CD1c-positive myeloid dendritic cell (primary cell): ENCODE results near the gene DICER1.

Source experiments
- DNase-seq: peaks from one replicate; pipeline ENCODE4 v3.0.0-alpha.2; 2016; ENCODE audit errors: extremely low spot score

Gene DICER1

GRCh38 chr14:95088665-95089064 lies 68.7 kb downstream of the DICER1 start:
- DNase-seq: no peak

GRCh38 chr14:95087619-95088018 lies 69.7 kb downstream of the DICER1 start:
- no peak for DNase-seq

- DNase-seq: no peak
These were observed 72.0 kb downstream of the DICER1 start for GRCh38 chr14:95085321-95085720.

- no peak for DNase-seq
These were observed 78.5 kb downstream of the DICER1 start for GRCh38 chr14:95078867-95079266.

- no peak for DNase-seq
These were observed 80.0 kb downstream of the DICER1 start for GRCh38 chr14:95077345-95077744.

GRCh38 chr14:95075789-95076188 lies 81.5 kb downstream of the DICER1 start:
- no peak for DNase-seq

GRCh38 chr14:95073947-95074346 lies 83.4 kb downstream of the DICER1 start:
- no peak for DNase-seq

GRCh38 chr14:95072310-95072905 lies 84.9 kb downstream of the DICER1 start:
- no peak for DNase-seq

GRCh38 chr14:95071649-95072280 lies 85.6 kb downstream of the DICER1 start:
- no peak for DNase-seq

GRCh38 chr14:95070748-95071435 lies 86.4 kb downstream of the DICER1 start:
- DNase-seq: no peak

- no peak for DNase-seq
These were observed 87.8 kb downstream of the DICER1 start for GRCh38 chr14:95069547-95069946.

- no peak for DNase-seq
These were observed 88.3 kb downstream of the DICER1 start for GRCh38 chr14:95069018-95069417.

- no peak for DNase-seq
These were observed 88.8 kb downstream of the DICER1 start for GRCh38 chr14:95068521-95068920.

- DNase-seq: no peak
These were observed 89.2 kb downstream of the DICER1 start for GRCh38 chr14:95068080-95068479.

- DNase-seq: no peak
These were observed 89.8 kb downstream of the DICER1 start for GRCh38 chr14:95067526-95067925.

- DNase-seq: no peak
These were observed 90.8 kb downstream of the DICER1 start for GRCh38 chr14:95066427-95066986.

- DNase-seq: no peak
These were observed 91.9 kb downstream of the DICER1 start for GRCh38 chr14:95065411-95065810.

- DNase-seq: no peak
These were observed 92.6 kb downstream of the DICER1 start for GRCh38 chr14:95064734-95065133.

- no peak for DNase-seq
These were observed 93.1 kb downstream of the DICER1 start for GRCh38 chr14:95064256-95064655.

GRCh38 chr14:95063391-95063790 lies 93.9 kb downstream of the DICER1 start:
- no peak for DNase-seq

GRCh38 chr14:95062946-95063345 lies 94.4 kb downstream of the DICER1 start:
- no peak for DNase-seq

- no peak for DNase-seq
These were observed 95.1 kb downstream of the DICER1 start for GRCh38 chr14:95062220-95062619.
